Islet precursor cell (in vitro differentiated cells): Measurements from ENCODE around the gene NPDC1.

Experiments used
- DNase-seq: peaks from one replicate; pipeline ENCODE4 v3.0.0-alpha.2; 2018

Gene NPDC1

DNA sequence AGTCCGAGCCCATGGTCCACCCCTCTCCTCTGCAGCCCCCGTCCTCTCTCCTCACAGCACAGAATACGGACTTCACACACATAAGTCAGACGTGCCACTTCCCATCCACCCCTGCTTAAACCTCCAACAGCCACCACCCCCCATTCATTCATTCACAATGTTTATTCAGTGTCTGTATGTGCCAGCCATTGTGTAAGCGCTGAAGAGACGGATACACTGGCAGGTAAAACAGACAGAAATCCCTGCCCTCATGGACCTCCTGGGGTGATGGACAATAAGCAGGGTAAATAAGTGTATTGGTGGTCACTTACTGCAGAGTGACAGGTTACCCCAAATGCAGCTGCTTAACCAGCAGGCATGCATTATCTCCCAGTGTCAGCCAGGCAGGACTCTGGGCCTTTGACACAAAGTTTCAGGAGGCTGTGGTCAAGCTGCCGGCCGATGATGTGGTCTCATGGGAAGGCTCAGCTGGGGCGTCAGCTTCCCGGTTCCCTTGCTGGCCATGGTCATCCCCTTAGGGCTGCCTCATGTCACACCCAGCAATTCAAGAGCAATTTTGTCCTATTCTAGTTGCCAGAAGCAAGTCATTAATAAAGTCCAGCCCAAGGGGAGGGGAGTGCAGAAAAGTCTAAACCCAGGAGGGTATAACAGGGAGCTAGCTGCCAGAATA, 55.6 kb downstream of the NPDC1 start:
- DNase-seq = no peak
